Stomach (tissue), 4 donors: ENCODE measurements around the gene NYAP1.

Experiments used
- CTCF ChIP-seq, 7 experiments: fragments of 450-650 bp in 4 of 7; fragments of 200-600 bp in 3 of 7; sonication (generic) in 3 of 7; IDR thresholded peaks; one replicate each; pipeline ENCODE4 v1.5.1; 2016 to 2019; ENCODE audit warnings: antibody characterized with exemption in 7 of 7, control low read depth in 2 of 7, mild to moderate bottlenecking in 1 of 7
- POLR2A ChIP-seq, 4 donors: fragments of 450-650 bp; IDR thresholded peaks; one replicate each; pipeline ENCODE4 v1.6.1; 2016; ENCODE audit warnings: antibody characterized with exemption in 4 of 4, control low read depth in 2 of 4, mild to moderate bottlenecking in 1 of 4, moderate library complexity in 1 of 4
- POLR2AphosphoS5 ChIP-seq, 3 donors: sonication (generic); formaldehyde crosslinking; IDR thresholded peaks; one replicate each; pipeline ENCODE4 v1.6.1; 2016; ENCODE audit warnings: antibody characterized with exemption in 3 of 3

GRCh38 chr7:100464210-100464660 is 19.5 kb upstream of the NYAP1 start, which contains the start of gene SPACDR:
- no peak for TF ChIP-seq POLR2A (IDR thresholded peaks at IDR 0.05)
- TF ChIP-seq CTCF (IDR thresholded peaks at IDR 0.05) = no peak
- no peak for TF ChIP-seq POLR2AphosphoS5 (IDR thresholded peaks at IDR 0.05)
